ENCODE data around the gene NECTIN4.

Gene NECTIN4

GRCh38 chr1:161111117-161111516 is 21.8 kb upstream of the NECTIN4 start:
- Histone ChIP-seq H2AFZ (ENCODE audit: low read length, unreplicated experiment) (no peak overlapping the region), H3K4me3 (ENCODE audit: low read depth, low read length) (no peak overlapping the region), H3K27me3 (ENCODE audit: insufficient read depth, low read length) (no peaks in the 10 kb centered on the region), H3K79me2 (ENCODE audit: control insufficient read depth, insufficient read depth, low read length, unreplicated experiment) (peaks cover 77% of the 10 kb centered on the region), H3K4me1 (ENCODE audit: control insufficient read depth, insufficient read depth, low read length, unreplicated experiment) (peaks cover 18% of the 10 kb centered on the region), H3K27ac (ENCODE audit: low read depth, low read length) (no peak overlapping the region), H3K36me3 (ENCODE audit: insufficient read depth, low read length) (0 out of 2 replicates have a peak, but pooled peaks cover 8% of the 10 kb centered on the region)

GRCh38 chr1:161106431-161106830 is 17.1 kb upstream of the NECTIN4 start:
- H3K36me3 ChIP-seq (ENCODE audit: insufficient read depth, low read length), result 0 out of 2 replicates have a peak, but pooled peaks cover 5% of the 10 kb centered on the region
- peaks cover 46% of the 10 kb centered on the region for H3K79me2 ChIP-seq (ENCODE audit: control insufficient read depth, insufficient read depth, low read length, unreplicated experiment)
- no peaks in the 10 kb centered on the region for H3K27me3 ChIP-seq (ENCODE audit: insufficient read depth, low read length)
- no peaks in the 10 kb centered on the region for H3K4me1 ChIP-seq (ENCODE audit: control insufficient read depth, insufficient read depth, low read length, unreplicated experiment)
- H3K4me3 ChIP-seq (ENCODE audit: low read depth, low read length), result no peak overlapping the region
- H2AFZ ChIP-seq (ENCODE audit: low read length, unreplicated experiment), result no peak overlapping the region
- H3K27ac ChIP-seq (ENCODE audit: low read depth, low read length), result no peak overlapping the region

GRCh38 chr1:161100556-161100955 is 11.2 kb upstream of the NECTIN4 start:
- Histone ChIP-seq H2AFZ (ENCODE audit: low read length, unreplicated experiment) (no peak overlapping the region), H3K79me2 (ENCODE audit: control insufficient read depth, insufficient read depth, low read length, unreplicated experiment) (peaks cover 10% of the 10 kb centered on the region), H3K36me3 (ENCODE audit: insufficient read depth, low read length) (no peaks in the 10 kb centered on the region), H3K4me1 (ENCODE audit: control insufficient read depth, insufficient read depth, low read length, unreplicated experiment) (peaks cover 3% of the 10 kb centered on the region), H3K4me3 (ENCODE audit: low read depth, low read length) (no peak overlapping the region), H3K27me3 (ENCODE audit: insufficient read depth, low read length) (no peaks in the 10 kb centered on the region), H3K27ac (ENCODE audit: low read depth, low read length) (no peak overlapping the region)

- no peak overlapping the region for H3K4me3 ChIP-seq (ENCODE audit: low read depth, low read length)
- H3K36me3 ChIP-seq (ENCODE audit: insufficient read depth, low read length), result no peaks in the 10 kb centered on the region
- H3K27me3 ChIP-seq (ENCODE audit: insufficient read depth, low read length), result no peaks in the 10 kb centered on the region
- no peak overlapping the region for H2AFZ ChIP-seq (ENCODE audit: low read length, unreplicated experiment)
- no peak overlapping the region for H3K27ac ChIP-seq (ENCODE audit: low read depth, low read length)
- H3K79me2 ChIP-seq (ENCODE audit: control insufficient read depth, insufficient read depth, low read length, unreplicated experiment), result peaks cover 4% of the 10 kb centered on the region
- H3K4me1 ChIP-seq (ENCODE audit: control insufficient read depth, insufficient read depth, low read length, unreplicated experiment), result peaks cover 3% of the 10 kb centered on the region
These were observed 9.9 kb upstream of the NECTIN4 start for GRCh38 chr1:161099090-161099802.

DNA sequence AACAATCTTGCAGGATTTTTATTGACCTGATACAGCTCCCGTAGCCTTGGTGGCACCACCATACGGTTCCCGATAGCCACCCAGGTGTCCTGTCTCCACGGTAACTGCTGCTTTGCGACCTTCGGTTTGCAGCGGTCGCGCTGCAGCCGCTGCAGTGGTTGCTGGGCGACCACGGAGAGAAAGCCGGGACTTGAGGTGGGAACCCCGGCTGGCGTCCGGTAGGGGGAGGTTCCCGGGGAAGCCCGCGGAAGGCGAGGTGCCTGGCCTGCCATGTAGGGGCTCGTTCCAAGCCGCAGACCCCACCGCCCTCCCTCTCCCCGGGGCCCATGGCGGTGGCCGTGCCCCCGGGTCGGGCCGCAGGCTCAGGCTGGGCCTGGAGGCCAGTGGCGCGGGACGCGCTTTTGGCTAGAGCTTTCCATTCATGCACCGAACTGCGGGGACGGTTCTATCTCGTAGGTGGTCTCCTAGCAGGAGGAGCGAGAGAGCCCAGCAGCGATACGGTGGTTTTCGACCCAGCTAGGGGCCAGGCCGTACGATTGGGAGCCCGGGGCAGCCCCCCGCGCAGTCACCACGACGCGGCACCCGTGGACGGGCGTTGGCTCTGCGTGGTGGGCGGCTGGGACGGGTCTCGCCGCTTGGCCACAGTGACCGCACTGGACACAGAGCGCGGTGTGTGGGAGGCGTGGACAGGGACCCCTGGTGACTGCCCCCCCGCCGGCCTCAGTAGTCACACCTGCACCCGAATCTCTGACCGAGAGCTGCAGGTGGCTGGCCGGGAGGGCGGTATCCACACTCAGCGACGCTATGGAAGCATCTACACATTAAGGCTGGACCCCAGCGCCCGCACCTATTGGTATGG is 9.1 kb upstream of the NECTIN4 start, which contains the start of gene KLHDC9:
Gene KLHDC9 (plus strand): TSS at position 152 of the 859 bp plus-strand sequence. CDS start 175 bp downstream, at position 327.
- Histone ChIP-seq H3K27ac (ENCODE audit: low read depth, low read length) (no peak within 1 kb of the TSS), H3K27me3 (ENCODE audit: insufficient read depth, low read length) (no peaks in the 10 kb centered on the region), H2AFZ (ENCODE audit: low read length, unreplicated experiment) (peak within 1 kb of the TSS; percentile 47), H3K79me2 (ENCODE audit: control insufficient read depth, insufficient read depth, low read length, unreplicated experiment) (no peaks in the 10 kb centered on the region), H3K36me3 (ENCODE audit: insufficient read depth, low read length) (no peaks in the 10 kb centered on the region), H3K4me1 (ENCODE audit: control insufficient read depth, insufficient read depth, low read length, unreplicated experiment) (peaks cover 4% of the 10 kb centered on the region), H3K4me3 (ENCODE audit: low read depth, low read length) (peak within 1 kb of the TSS; percentile 75)

GRCh38 chr1:161096530-161096929 is 7.2 kb upstream of the NECTIN4 start:
- Histone ChIP-seq H3K27me3 (ENCODE audit: insufficient read depth, low read length) (no peaks in the 10 kb centered on the region), H3K4me1 (ENCODE audit: control insufficient read depth, insufficient read depth, low read length, unreplicated experiment) (peaks cover 17% of the 10 kb centered on the region), H3K36me3 (ENCODE audit: insufficient read depth, low read length) (no peaks in the 10 kb centered on the region), H2AFZ (ENCODE audit: low read length, unreplicated experiment) (no peak overlapping the region), H3K27ac (ENCODE audit: low read depth, low read length) (no peak overlapping the region), H3K79me2 (ENCODE audit: control insufficient read depth, insufficient read depth, low read length, unreplicated experiment) (no peaks in the 10 kb centered on the region), H3K4me3 (ENCODE audit: low read depth, low read length) (no peak overlapping the region)

DNA sequence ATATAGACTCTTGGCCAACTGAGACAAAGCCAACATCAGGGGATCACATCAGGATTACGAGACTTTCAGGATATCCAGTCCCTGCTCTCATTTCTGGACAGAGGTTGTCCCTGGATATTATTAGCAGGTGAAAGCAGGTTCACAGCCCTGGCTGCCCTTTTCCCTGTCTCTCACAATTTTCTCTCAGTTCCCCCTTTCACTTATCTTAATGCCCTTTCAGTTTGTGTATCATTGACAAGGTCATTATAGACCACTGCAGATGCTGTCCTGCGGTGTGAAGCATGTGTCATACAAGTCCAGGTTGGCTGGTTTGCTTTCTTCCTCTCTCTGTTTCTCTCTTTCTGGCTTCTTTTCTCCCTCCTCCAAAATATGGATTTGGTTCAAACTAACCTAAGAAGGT is 6.7 kb upstream of the NECTIN4 start:
- H2AFZ ChIP-seq (ENCODE audit: low read length, unreplicated experiment), result no peak overlapping the region
- H3K79me2 ChIP-seq (ENCODE audit: control insufficient read depth, insufficient read depth, low read length, unreplicated experiment), result no peaks in the 10 kb centered on the region
- no peaks in the 10 kb centered on the region for H3K36me3 ChIP-seq (ENCODE audit: insufficient read depth, low read length)
- H3K27me3 ChIP-seq (ENCODE audit: insufficient read depth, low read length), result no peaks in the 10 kb centered on the region
- H3K4me3 ChIP-seq (ENCODE audit: low read depth, low read length), result no peak overlapping the region
- H3K27ac ChIP-seq (ENCODE audit: low read depth, low read length), result no peak overlapping the region
- H3K4me1 ChIP-seq (ENCODE audit: control insufficient read depth, insufficient read depth, low read length, unreplicated experiment), result peaks cover 17% of the 10 kb centered on the region

- H3K4me3 ChIP-seq (ENCODE audit: low read depth, low read length), result no peak overlapping the region
- H2AFZ ChIP-seq (ENCODE audit: low read length, unreplicated experiment), result no peak overlapping the region
- H3K36me3 ChIP-seq (ENCODE audit: insufficient read depth, low read length), result no peaks in the 10 kb centered on the region
- H3K79me2 ChIP-seq (ENCODE audit: control insufficient read depth, insufficient read depth, low read length, unreplicated experiment), result no peaks in the 10 kb centered on the region
- H3K27ac ChIP-seq (ENCODE audit: low read depth, low read length), result no peak overlapping the region
- H3K27me3 ChIP-seq (ENCODE audit: insufficient read depth, low read length), result no peaks in the 10 kb centered on the region
- peaks cover 17% of the 10 kb centered on the region for H3K4me1 ChIP-seq (ENCODE audit: control insufficient read depth, insufficient read depth, low read length, unreplicated experiment)
These were observed 5.9 kb upstream of the NECTIN4 start for GRCh38 chr1:161095230-161095629.

- Histone ChIP-seq H3K79me2 (ENCODE audit: control insufficient read depth, insufficient read depth, low read length, unreplicated experiment) (no peaks in the 10 kb centered on the region), H3K27ac (ENCODE audit: low read depth, low read length) (no peak overlapping the region), H3K4me3 (ENCODE audit: low read depth, low read length) (no peak overlapping the region), H3K27me3 (ENCODE audit: insufficient read depth, low read length) (no peaks in the 10 kb centered on the region), H2AFZ (ENCODE audit: low read length, unreplicated experiment) (no peak overlapping the region), H3K4me1 (ENCODE audit: control insufficient read depth, insufficient read depth, low read length, unreplicated experiment) (peaks cover 17% of the 10 kb centered on the region), H3K36me3 (ENCODE audit: insufficient read depth, low read length) (no peaks in the 10 kb centered on the region)
These were observed 5.1 kb upstream of the NECTIN4 start for GRCh38 chr1:161094481-161094880.

- no peak overlapping the region for H3K4me3 ChIP-seq (ENCODE audit: low read depth, low read length)
- peaks cover 25% of the 10 kb centered on the region for H3K4me1 ChIP-seq (ENCODE audit: control insufficient read depth, insufficient read depth, low read length, unreplicated experiment)
- H3K27me3 ChIP-seq (ENCODE audit: insufficient read depth, low read length), result no peaks in the 10 kb centered on the region
- no peaks in the 10 kb centered on the region for H3K36me3 ChIP-seq (ENCODE audit: insufficient read depth, low read length)
- H2AFZ ChIP-seq (ENCODE audit: low read length, unreplicated experiment), result no peak overlapping the region
- no peak overlapping the region for H3K27ac ChIP-seq (ENCODE audit: low read depth, low read length)
- H3K79me2 ChIP-seq (ENCODE audit: control insufficient read depth, insufficient read depth, low read length, unreplicated experiment), result no peaks in the 10 kb centered on the region
These were observed 3.3 kb upstream of the NECTIN4 start for GRCh38 chr1:161092621-161093028.
